Stomach smooth muscle (tissue), 2 donors: ENCODE measurements around the gene CDH4.

Experiments used
- H3K27ac ChIP-seq: one replicate; pipeline ENCODE4 v1.7.0; 2013; ENCODE audit warnings: mild to moderate bottlenecking, low read length, inconsistent platforms
- H3K27me3 ChIP-seq, 2 donors: one replicate each; pipeline ENCODE4 v1.7.0; 2013; ENCODE audit warnings: low read length in 2 of 2; ENCODE audit not compliant: insufficient read depth in 2 of 2, control insufficient read depth in 1 of 2
- H3K36me3 ChIP-seq, 2 donors: one replicate each; pipeline ENCODE4 v1.7.0; 2013; ENCODE audit warnings: low read length in 2 of 2; ENCODE audit not compliant: control insufficient read depth in 2 of 2, insufficient read depth in 2 of 2
- H3K4me1 ChIP-seq: one replicate; pipeline ENCODE4 v1.7.0; 2013; ENCODE audit warnings: low read length; ENCODE audit not compliant: control insufficient read depth, insufficient read depth
- H3K4me3 ChIP-seq, 2 donors: one replicate each; pipeline ENCODE4 v1.7.0; 2013; ENCODE audit warnings: low read length in 2 of 2
- H3K9ac ChIP-seq, 2 donors: one replicate each; pipeline ENCODE4 v1.7.0; 2013; ENCODE audit warnings: low read length in 2 of 2, mild to moderate bottlenecking in 1 of 2
- H3K9me3 ChIP-seq, 2 donors: one replicate each; pipeline ENCODE4 v1.7.0; 2013; ENCODE audit warnings: low read length in 2 of 2; ENCODE audit not compliant: control insufficient read depth in 2 of 2
- donor health status: healthy.
- donor health status: Pancreatic carcinoma.

Gene CDH4

DNA sequence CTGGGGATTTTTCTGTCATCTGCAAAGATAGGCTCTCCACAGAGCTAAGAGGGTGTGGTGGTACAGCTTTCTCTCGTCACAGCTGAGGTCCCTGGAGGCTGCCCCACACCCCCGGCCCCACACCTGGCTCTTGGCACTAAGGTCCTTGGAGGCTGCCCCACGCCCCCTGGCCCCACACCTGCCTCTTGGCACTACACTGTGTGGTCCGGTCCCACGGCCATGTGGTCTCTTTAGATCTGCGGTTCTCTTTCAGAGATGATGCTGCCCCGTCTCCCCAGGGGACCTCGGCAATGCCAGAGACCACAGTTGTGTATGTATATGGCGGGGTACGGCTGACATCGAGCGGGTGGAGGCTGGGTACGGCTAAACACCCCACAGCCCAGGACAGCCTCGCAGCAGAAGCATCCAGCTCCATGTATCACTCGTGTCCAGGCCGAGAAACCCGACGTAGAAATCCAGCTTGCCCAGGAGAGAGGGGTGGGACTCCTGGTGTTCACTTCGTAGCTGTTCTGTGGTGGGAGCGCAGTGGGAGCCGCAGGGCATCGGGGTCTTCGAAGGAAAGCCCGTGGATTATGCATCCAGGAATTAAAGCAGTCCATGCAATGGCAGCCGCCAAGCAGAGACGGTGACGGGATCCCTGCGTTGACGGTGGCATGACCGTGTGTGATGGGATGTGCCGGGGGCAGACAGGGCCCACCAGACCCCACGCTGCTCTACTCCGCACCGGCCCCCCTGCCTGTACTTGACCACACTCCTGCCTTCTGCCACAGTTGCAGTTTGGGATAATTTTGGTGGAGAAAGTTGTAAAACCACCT lies 292.1 kb downstream of the CDH4 start:
- no peaks in the 10 kb centered on the region for H3K27me3 ChIP-seq
- no peaks in the 10 kb centered on the region for H3K4me1 ChIP-seq
- no peak overlapping the region for H3K9ac ChIP-seq
- H3K4me3 ChIP-seq, result no peak overlapping the region
- H3K9me3 ChIP-seq, result peaks cover 0 to 7% of the 10 kb centered on the region in 2 donors
- H3K27ac ChIP-seq, result no peak overlapping the region
- H3K36me3 ChIP-seq, result no peaks in the 10 kb centered on the region

DNA sequence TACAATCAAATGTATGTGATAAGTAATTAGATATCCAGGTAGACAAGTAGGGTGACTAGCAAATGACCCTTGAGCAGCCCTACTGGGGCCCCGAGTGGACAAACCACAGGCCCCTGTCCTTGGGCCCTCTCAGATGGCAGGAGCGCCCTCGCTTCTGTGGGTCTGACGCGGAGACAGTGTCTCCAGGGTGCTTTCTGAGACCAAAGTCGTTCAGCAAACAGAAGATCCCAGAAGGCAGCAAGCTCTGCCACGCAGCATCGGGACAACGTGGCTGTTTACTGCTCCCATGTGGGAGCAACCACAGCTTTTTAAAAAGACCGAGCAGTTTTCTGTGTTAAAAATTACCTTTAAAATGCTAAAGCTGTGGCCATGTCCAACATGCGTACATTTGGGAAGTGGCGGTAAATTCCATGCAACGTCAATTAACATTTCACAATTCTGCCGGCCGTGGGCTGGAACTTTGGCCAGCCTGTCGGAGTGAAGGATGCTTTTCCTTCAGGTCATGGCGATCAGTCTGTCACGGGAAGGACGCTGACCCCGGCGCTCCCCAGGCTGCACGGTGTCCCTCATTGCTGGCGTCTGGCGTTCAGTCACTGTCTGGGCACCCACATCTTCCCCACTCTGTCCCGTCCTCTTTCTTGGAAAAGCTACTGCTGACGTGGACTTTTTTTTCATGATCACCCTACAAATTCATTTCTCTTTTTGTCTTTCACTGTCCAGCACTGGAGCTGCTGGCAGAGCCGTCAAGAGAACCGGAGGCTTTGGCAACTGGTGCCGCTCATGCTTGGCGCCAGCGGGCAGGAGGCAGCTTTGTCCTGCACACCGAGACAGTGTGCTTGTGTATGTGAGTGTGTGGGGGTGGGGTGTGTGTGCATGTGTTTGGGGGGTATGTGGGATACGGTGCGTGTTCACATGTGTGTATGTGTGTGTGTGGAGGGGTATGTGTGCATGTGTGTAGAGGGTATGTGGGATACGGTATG lies 293.1 kb downstream of the CDH4 start:
- H3K27ac ChIP-seq, result no peak overlapping the region
- H3K4me1 ChIP-seq, result no peaks in the 10 kb centered on the region
- H3K9me3 ChIP-seq, result peaks cover 0 to 7% of the 10 kb centered on the region in 2 donors
- no peaks in the 10 kb centered on the region for H3K36me3 ChIP-seq
- no peak overlapping the region for H3K4me3 ChIP-seq
- no peak overlapping the region for H3K9ac ChIP-seq
- H3K27me3 ChIP-seq, result peaks cover 4 to 6% of the 10 kb centered on the region in 2 donors

DNA sequence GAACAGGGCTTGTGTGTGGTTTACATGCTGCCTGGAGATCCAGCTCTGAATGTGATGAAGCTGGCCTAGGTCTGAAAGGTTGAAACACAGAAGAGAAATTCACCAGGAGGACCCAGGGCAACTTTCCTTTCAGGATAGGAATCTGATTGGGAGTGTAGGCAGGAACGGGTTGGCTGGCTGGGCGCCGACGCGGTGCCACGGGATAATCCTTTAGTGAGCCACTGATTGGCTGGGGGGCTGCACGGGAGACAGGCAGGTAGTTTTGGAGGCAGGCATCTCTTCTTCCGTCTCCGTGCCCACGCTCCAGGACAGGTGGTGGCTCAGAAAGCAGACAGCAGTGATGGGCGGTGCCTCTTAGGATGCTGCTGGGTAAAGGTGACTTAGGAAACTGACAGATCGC lies 294.6 kb downstream of the CDH4 start:
- peaks cover 6% of the 10 kb centered on the region in 2 donors for H3K27me3 ChIP-seq
- H3K9me3 ChIP-seq, result peaks cover 4 to 12% of the 10 kb centered on the region in 2 donors
- no peak overlapping the region for H3K27ac ChIP-seq

DNA sequence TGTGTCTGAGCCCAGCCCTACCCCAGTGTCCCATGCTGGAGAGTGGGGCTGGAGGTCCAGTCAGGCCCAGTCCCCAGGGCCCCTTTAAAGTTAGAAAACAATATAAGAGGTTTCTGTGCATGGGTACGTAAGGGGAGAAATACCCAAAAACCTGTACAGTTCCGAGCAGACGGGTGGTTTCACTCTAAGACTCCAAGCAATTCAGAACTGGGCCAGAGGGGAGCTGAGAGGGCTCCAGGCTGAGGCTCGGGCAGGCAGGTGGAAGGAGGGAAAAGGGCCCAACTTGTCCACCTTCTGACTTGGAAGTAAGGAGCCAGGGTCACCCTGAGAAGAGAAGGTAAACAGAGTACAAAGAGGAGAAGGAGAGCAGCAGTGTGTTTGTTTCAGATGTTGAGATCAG lies 296.0 kb downstream of the CDH4 start:
- H3K9ac ChIP-seq, result no peak overlapping the region
- H3K27ac ChIP-seq, result no peak overlapping the region
- peaks cover 6 to 8% of the 10 kb centered on the region in 2 donors for H3K9me3 ChIP-seq
- no peaks in the 10 kb centered on the region for H3K36me3 ChIP-seq
- no peaks in the 10 kb centered on the region for H3K4me1 ChIP-seq
- peaks cover 6% of the 10 kb centered on the region in 2 donors for H3K27me3 ChIP-seq
- no peak overlapping the region for H3K4me3 ChIP-seq

More for the DNA sequence above, 294.6 kb downstream of the CDH4 start:
- no peaks in the 10 kb centered on the region for H3K4me1 ChIP-seq
- H3K36me3 ChIP-seq, result no peaks in the 10 kb centered on the region
- no peak overlapping the region for H3K9ac ChIP-seq
- no peak overlapping the region for H3K4me3 ChIP-seq

DNA sequence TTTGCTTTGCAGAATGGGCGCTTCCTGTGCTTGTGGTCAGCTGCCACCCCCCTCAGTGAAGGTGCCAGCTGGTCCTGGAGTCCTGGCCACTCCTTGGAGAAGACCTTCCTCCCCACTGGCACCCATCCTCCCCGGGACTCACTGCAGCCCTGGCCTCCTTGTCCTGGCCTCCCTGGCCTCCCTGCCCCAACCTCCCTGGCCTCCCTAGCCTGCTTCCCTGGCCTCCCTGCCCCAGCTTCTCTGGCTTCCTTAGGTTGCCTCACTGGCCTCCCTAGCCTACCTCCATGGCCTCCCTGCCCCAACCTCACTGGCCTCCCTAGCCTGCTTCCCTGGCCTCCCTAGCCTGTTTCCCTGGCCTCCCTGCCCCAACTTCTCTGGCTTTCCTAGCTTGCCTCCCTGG lies 297.8 kb downstream of the CDH4 start:
- Histone ChIP-seq H3K4me1 (no peaks in the 10 kb centered on the region), H3K4me3 (no peak overlapping the region), H3K36me3 (no peaks in the 10 kb centered on the region), H3K9me3 (peaks cover 8 to 10% of the 10 kb centered on the region in 2 donors), H3K27ac (no peak overlapping the region), H3K27me3 (peaks cover 6 to 7% of the 10 kb centered on the region in 2 donors), H3K9ac (no peak overlapping the region)

DNA sequence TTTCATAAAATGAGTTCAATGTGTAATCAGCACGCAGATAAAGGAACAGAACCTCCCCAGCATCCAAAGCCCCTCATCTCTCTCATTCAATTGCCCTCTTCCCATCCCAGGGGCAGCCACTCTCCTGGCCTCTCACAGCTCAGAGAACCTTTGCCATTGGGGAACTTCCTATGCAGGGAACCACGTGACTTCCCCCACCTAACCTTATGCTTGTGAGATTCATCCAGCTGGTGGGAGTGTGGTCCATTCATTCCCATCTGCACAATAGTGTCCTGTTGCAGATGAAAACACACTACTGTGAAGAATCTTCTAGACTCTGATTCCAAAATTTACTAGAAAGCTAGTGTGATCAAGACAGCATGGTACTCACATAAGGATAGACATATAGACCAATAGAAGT lies 299.3 kb downstream of the CDH4 start:
- H3K9me3 ChIP-seq, result peaks cover 6 to 10% of the 10 kb centered on the region in 2 donors
- no peak overlapping the region for H3K4me3 ChIP-seq
- H3K4me1 ChIP-seq, result no peaks in the 10 kb centered on the region
- no peaks in the 10 kb centered on the region for H3K36me3 ChIP-seq
- peaks cover 6 to 7% of the 10 kb centered on the region in 2 donors for H3K27me3 ChIP-seq
- H3K9ac ChIP-seq, result no peak overlapping the region
- H3K27ac ChIP-seq, result no peak overlapping the region

DNA sequence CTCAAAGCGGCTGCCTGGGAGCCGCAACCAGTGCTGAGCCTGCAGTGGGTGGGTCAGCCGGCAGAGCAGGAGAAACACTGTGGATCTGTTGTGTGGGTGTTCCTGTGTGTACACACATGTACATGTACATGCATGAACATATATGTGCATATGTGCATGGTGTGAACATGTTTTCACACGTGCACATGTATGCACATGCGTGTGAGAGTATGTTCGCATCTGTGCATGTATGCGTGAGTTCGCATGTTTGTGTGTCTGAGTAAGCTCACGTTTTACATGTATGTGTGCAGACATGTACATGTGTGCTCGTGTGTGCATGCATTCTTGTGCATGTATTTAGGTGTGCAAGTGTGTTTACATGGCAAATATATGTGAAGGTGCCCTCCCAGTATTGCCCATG lies 302.6 kb downstream of the CDH4 start:
- Histone ChIP-seq H3K4me1 (no peaks in the 10 kb centered on the region), H3K4me3 (no peak overlapping the region), H3K27ac (no peak overlapping the region), H3K27me3 (peaks cover 4 to 5% of the 10 kb centered on the region in 2 donors), H3K9me3 (peaks cover 6 to 10% of the 10 kb centered on the region in 2 donors), H3K36me3 (no peaks in the 10 kb centered on the region), H3K9ac (no peak overlapping the region)

DNA sequence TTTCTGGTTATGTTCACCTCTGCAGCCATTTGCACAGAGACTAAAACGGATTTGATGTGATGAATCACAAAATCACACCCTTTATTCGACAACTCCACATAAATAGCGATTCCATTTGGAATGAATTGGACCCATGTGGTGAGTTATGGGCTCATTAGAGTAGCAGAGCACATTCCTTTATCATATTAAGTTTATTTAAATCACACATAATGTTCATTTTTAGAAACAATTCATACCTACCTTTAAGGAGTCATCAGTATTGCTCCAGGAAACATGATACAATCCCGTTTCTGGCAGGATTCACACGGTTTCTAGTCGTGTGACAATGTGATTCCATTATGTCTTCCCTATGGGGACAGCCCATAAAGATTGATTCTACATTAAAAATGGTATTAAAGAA lies 303.5 kb downstream of the CDH4 start:
- Histone ChIP-seq H3K27ac (no peak overlapping the region), H3K36me3 (no peaks in the 10 kb centered on the region), H3K9ac (no peak overlapping the region), H3K4me3 (no peak overlapping the region), H3K9me3 (peaks cover 6 to 10% of the 10 kb centered on the region in 2 donors), H3K27me3 (peaks cover 2 to 3% of the 10 kb centered on the region in 2 donors), H3K4me1 (no peaks in the 10 kb centered on the region)

DNA sequence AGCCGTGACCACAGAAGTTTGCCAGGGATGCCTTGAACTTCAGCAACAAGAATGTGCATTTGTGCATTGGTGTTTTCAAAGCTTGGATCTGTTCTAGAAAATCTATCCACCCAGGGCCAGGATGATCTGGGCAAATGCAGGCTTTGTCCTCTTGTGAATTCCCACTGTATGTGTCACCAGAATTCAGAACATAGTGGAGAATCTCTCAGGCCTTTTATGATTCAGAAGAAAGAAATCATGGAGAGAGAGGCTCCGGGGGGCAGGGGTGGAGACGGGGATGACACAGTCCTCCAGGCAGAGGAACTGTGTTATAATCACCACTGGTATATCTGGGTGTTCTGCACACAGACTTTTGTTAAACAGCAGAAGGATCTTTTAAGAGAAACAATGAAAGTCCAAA lies 304.1 kb downstream of the CDH4 start:
- Histone ChIP-seq H3K9me3 (peaks cover 6 to 8% of the 10 kb centered on the region in 2 donors), H3K36me3 (no peaks in the 10 kb centered on the region), H3K27ac (no peak overlapping the region), H3K9ac (no peak overlapping the region), H3K4me3 (no peak overlapping the region), H3K27me3 (peaks cover 2 to 3% of the 10 kb centered on the region in 2 donors), H3K4me1 (no peaks in the 10 kb centered on the region)

DNA sequence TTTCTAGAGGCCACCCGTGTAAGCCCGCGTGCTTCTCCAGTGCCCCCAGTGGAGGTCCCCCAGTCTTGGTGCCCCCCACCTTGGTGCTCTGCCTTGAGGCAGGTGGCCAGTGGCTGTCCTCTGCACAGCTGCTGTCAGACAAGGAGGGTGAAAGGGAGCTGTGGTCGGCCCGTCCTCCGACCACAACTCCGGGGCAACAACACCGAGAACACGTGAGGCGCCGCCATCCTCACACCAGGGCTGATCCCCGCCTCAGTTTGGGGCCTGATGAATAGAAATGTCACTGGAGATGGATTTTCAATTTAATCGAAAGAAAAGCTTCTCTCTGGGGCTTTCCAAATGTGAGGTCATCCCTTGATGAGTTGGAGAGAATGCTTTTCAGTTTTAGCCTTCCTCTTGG lies 304.6 kb downstream of the CDH4 start:
- no peak overlapping the region for H3K9ac ChIP-seq
- H3K4me3 ChIP-seq, result no peak overlapping the region
- no peaks in the 10 kb centered on the region for H3K36me3 ChIP-seq
- no peaks in the 10 kb centered on the region for H3K4me1 ChIP-seq
- peaks cover under 1 to 6% of the 10 kb centered on the region in 2 donors for H3K9me3 ChIP-seq
- H3K27ac ChIP-seq, result no peak overlapping the region
- H3K27me3 ChIP-seq, result peaks cover 2 to 3% of the 10 kb centered on the region in 2 donors
